ENCODE data around the gene KCNB1.

KCNB1 gene

DNA sequence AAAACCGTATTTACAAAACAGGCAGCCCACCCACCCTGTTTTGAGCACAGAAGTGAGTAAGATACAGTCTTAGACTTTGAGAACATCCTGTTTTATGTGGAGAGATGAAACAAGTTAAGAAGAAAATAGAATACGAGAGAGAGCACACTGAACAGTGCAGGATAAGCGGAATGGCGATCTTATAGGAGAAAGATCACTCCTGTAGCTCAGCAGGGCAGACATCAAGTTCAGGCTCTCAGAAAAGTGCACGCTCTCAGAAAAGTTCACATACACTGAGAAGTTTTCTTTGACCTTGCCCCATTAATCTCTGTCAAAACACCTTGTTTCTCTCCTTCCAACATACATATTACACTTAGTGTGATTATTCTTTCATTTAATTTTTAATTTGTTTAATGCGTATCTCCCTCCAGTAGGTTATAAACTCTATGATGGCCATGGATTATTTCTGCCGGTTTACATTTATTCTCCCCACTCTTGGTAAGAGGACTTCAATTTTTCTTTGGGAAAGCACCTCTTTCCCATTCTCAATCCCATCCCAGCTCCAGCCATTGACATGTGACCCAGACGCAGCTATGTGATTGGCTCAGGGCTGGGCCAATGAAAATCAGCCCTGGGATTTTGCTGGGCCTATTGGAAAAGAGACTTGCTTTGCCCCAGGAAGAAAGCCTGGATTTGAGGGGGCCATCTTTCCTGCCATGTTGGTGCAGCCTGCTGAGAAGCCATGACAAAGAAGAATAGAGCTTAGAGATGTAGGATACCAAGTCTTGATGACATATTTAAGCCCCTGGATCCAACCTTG, 16.2 kb downstream of the KCNB1 start:
- DNase-seq, result no peak

DNA sequence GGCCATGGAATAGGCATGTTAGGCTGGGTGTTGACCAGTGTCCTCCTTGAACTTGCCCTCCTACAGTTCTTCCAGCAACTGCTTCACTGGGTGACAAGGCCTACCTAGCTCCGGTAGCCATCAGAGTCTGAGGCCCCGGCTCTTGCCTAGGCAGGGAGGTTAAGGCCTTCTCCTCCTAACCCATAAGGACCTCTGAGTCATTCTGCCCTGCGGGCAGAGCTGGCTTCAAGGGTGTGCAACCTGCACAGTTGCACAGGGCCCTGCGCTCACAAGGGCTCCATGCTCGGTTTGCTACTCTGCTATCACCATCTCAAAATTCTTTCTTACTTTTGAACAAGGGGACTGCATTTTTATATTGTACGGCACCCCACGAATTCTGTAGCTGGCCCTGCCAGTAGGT, 17.9 kb downstream of the KCNB1 start:
- no peak for DNase-seq

DNA sequence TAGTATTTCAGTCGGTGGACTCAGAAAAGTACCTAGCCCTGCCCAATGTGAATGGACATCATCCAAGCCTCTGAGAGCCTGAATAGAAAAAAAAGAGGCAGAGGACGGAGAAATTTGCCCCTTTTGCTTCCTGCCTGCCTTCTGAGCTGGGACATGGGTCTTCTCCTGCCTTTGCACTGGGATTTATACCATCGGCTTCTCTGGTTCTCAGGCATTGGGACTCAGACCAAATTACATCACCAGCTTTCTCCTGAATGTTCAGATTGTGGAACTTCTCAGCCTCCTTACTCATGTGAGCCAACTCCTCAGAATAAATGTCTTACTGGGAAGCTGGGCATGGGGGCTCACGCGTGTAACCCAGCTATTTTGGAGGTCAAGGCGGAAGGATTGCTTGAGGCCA, 19.8 kb downstream of the KCNB1 start:
- no peak for DNase-seq

DNA sequence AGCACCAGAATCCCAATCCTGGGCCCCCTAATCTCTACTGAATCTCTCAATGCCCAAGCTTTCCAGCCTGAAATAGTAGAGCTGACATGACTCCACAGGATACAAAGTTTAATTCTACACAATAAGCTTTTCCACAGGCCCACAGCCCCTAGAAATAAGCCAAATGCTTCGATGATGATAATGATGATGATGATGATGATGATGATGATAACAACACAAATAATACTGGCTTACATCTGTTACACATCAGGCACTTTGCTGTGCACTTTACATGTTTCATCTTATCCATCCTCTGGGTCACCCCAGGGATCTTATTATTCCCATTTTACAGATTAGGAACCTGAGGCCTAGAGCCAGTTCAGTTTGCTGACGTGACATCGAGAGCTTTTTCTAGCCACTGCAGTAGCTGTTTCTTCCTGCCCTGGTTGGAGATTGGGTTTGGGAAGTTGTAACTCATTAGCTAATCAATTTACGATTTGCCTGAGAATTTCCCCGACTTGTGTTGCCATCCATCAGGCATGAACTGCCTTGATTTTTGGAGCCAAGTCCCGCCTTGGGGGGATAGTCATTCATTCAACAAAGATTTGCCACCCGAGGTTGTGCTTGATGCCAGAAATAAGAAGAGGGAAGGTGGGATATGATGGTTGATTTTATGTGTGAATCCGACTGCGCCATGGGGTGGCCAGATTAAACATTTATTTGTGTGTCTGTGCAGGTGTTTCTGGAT, 20.4 kb downstream of the KCNB1 start:
- DNase-seq, result no peak

DNA sequence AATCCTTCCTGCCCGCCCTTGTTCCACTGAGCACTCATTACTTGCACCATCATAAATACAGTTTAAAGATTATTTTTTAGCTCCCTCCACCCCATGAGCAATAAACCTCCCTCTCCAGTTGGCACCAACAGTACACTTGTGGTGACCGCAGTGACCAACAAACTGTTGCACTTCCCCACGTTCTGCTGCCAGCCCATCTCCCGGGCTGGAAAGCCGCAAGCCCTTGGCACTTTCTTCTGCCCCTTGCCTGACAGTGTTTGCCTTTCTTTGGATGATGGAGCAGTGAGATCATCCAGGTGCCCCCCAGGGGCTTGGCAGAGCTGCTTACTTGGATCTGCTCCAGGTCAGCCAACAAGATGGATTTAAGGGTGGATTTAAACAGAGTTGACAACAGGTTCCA, 21.6 kb downstream of the KCNB1 start:
- no peak for DNase-seq

DNA sequence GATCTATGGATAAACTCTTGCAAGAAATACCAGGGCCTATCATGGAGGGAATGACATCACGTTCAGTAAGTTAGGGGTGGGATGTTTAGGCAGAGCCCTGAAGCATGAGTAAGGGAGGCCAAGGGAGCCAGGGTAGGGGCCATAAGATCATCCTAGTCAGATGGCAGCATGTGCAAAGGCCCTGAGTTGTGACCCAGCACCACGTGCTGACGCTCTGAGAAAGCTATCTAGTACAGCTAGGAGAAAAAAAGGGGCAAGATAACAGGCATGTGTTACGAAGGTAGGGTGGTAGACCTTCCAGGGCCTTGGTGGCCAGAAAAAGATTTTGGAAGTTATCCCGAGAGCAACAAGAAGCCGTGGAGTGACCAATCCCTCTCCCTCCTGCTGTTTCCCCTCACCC, 22.3 kb downstream of the KCNB1 start:
- no peak for DNase-seq

DNA sequence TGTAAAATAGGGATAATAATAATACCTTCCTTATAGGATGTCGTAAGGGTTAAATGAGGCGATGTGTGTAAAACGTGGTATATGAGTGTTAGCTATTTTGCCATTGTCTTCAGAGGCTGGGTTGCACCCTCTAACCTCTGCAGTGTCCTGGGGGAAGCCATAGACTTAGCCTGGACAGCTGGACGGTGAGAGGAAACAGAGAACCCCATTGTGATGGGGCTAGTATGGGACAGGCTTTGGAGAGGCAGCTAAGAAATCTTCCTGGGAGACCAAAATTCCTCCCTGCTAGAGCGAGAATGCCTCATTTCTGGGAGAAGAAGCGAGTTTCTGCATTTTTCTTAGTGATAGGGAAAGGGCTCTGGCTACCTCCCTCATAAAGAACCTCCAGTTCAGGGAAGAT, 22.8 kb downstream of the KCNB1 start:
- no peak for DNase-seq

DNA sequence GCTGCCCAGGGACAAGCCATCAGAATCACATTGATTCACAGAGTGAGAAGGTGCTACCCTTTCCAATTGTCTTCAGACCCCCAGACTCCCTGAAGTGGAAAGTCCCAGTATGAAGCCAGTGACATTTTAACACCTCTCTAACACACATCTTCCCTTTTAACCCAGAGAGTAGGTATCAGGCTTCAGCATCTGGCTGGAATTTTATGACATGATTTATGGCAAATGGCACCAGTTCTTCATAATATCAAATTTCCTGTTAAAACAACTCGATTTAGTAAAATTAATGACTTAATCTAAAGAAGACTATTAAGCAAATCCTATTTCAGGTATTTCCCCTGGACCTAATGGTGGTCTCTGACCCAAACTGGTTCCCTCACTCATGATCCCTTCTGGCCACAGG, 25.0 kb downstream of the KCNB1 start:
- DNase-seq, result no peak

DNA sequence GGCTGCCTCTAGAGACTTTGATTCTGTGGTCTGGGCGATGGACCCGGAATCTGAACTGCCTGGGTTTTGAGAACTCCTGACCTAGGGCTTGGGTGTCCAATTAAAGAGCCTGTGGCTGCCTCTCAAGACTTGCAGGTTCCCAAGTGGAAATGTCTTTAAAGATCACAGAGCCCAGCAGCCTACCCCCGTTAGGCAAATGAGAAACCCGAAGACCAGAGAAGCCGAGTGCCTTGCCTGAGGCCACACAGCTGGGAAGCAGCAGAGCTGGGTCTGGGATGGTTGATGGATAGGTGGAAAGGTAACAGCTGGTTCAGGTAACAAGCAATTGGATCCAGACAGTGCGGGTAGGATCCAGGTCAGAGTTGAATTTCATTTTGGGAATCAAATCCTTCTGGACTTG, 25.8 kb downstream of the KCNB1 start:
- no peak for DNase-seq

DNA sequence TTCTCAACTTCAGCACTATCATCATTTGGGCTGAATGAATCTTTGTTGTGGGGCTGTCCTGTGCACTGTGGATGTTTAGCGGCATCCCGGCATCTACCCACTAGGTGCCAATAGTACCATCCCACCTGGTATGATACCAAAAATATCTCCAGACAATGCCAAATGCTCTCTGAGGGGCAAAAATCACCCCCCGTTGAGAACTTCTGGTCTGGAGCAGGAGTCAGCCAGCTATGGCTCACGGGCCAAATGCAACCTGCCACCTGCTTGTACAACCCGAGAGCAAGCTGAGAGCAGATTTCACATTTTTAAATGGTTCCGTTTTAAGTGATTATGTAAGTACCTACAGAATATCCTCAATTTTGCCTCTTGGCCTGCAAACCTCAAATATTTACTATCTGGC, 26.8 kb downstream of the KCNB1 start:
- no peak for DNase-seq

DNA sequence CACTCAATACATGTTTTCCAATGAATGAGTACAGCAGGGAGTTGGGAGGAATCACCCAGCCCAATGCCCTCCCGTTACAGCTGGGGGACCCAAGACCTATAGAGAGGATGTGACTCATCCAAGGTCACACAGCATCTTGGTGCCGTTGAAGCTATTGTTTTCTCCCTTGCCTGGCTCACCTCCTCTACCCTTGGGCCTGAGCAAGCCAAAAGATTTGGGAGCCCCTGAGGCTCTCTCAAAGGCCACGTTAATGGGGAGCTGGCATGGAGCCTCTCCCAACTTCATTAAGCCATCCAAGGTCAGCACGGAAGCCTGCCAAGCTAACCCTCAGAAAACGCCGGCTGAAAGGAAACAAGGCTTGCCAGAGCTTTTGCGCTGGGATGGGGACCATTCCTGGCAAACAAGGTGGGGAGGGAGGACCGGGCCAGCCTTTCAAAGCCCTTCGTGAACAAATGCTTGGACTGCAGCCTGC, 30.4 kb downstream of the KCNB1 start:
- no peak for DNase-seq

DNA sequence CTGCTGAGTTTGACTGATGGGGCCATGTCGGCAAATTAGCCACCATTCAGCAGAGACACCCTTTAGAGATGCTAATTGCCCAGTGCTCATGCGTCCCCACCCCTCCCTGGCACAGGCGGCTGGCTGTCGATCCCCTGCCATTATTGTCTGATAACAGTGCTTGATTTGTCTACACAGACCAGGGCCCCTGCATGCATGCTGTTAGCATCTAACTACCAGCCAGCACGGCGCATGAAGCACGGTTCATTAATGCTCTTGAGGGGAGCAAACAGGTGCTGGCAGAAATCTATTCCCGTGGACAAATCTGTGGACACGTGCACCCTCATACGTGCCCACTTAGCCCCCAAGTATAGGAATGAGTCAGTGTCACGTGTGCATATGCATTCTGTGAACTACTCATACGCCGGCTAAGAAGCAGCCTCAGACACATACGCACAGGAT, 32.2 kb downstream of the KCNB1 start:
- DNase-seq, result no peak

DNA sequence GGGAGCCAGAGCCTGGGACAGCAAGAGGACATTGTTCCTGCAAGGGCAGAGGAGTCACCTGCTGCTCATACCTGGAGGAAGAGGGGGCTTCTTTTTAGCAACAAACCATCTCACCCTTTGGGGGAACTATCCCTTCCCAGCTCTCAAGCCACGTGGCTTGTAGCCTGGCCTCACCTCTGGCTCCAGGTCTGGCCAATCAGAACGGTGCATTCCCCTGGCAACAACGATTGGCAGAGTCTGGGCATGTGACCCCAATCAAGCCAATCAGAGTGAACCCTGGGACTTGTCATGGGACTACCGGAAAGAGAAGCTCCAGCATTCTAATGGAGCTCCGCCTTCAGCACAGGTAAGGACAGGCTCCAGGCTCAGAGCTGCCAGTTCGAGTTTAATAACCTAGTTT, 33.6 kb downstream of the KCNB1 start:
- no peak for DNase-seq

DNA sequence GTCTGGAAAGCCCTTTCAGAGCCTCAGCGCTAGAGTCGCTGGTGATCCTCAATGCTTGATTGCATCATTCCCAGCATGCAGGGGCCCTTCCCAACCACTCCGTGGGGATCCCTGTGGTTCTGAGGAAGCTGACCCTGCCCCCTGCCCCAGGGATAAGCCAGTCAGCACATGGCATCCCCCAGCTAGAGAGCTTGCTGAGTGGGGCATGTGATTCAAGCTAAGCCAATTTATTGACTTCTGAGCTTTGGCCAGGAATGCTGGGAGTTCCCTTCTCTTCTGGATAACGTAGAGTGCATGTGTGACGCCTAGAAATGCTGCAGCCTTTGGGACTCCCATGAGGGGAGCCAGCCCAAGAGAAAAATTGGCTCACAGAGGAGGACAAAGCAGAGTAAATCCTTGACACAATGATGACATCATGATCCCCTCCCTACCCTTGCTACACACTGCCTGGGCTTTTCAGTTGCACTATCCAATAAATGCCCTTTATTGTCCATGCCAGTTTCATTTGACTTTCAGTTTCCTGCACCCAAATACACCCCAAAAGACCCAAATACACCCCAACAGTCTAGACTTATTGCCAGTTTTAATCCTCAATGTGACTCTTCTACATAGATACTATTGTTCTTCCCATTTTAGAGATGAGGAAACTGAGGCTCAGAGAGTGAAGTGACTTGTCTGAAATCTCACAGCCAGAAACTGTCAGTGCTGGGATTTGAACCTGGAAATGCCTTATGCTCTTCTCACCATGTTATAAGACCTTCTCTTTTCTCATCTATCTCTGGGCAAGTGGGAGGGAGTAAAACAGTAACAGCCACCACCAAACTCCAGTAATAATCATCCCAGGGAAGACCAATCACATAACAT, 34.3 kb downstream of the KCNB1 start:
- DNase-seq, result no peak

DNA sequence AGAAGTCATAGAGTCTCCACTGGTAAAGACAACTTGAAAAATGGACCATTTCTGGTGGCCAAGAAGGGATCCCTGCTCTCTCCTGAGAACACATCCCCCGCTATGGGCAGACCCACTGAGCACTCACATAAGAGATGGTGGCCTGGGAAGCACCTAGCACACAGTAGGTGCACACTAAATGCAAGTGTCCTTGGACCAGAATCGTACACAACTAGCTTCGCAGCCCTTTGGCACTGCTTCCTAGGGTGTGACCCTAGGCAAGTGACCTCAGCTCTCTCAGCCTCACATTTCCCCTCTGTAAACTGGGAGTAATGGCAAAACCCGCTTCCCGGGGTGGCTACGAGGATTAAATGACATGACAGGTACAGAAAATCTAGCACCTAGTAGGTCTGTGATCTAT, 35.1 kb downstream of the KCNB1 start:
- no peak for DNase-seq

DNA sequence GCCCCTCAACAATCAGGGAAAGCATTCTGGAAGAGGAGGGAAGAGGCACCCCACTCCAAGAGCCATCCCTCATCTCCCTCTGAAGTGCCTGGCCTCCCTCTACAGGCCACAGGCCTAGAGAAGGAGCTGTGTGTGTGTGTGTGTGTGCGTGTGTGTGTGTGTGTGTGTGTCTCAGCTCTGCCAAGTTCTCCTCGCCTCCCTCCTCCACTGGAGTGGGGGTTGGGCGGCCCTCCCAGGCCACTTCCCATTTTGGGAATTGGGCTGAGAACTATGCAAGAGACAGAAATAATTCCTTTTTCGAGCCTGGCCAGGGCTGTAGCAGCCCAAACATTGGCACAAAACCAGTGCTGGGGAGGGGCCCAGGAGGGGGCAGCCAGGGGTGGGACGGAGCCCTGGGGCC, 35.7 kb downstream of the KCNB1 start:
- DNase-seq, result no peak

DNA sequence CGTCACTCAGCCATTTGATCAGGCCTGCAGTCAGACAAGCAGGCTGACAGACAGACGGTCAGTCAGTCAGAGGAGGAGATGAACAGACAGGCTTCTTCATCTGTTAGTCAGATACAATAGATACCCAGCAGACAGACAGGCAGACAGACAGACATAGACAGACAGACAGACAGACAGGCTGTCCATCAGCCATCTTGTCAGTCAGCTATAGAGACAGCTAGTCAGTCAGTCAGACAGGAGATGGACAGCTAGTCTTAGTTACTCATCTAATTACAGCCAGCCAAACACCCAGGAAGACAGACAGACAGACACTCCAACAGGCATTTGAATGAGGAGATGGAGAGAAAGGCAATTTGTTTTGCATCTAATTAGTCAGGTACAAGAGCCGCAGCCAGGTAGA, 36.4 kb downstream of the KCNB1 start:
- DNase-seq, result no peak

DNA sequence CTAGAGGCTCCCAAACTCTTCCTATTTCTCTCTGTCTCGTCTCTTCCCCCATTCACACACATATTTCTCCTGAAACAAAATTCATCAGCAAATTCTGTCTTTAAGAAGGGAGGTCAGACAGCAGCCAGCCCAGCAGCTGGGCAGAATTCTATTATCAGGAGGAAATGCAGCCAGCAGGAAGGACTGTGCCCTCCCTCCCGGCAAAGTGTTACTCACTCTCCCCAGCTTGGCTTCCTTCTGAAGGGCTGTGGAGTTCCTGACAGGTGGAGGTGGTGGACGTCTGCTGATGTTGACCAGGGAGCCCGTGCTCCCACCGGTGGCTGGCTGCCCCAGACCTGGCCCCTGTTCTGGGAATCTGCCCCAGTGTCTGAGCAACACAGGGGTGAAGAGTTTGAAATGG, 37.3 kb downstream of the KCNB1 start:
- no peak for DNase-seq

DNA sequence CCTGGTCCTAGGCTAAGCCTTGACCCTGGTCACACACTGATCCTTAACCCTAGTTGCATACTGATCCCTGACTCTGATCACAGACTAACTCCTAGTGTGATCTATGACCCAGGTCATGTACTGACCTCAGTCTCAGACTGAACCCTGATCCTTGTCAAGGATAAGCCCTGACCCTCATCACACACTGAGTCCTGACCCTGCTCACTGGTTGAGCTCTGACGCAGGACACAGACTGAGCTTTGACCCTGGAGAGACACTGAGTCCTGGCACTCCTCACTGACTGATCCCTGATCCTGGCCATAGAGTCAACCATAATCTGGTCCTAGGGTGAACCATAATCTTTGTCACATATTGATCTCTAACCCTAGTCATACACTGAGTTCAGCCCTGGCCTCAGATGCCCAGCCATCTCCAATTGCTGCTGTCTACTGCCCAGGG, 37.9 kb downstream of the KCNB1 start:
- no peak for DNase-seq

DNA sequence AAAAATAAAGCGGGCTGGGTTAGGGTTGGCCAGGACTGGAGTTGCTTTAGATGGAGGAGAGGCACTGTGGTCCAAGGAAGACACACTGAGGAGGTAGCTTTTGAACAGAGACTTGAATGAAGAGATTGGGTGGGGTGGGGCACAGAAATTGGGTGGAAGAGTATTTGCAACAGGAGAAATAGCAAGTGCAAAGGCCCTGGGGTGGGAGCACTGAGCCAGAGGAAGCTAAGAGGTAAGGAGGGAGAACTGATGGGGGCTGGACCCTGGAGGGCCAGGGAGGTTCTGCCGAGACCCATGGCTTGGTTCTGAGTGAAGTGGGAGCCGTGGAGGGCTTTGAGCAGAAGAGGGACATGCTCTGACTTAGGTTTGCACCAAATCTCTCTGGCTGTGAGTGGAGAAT, 45.4 kb downstream of the KCNB1 start:
- no peak for DNase-seq

DNA sequence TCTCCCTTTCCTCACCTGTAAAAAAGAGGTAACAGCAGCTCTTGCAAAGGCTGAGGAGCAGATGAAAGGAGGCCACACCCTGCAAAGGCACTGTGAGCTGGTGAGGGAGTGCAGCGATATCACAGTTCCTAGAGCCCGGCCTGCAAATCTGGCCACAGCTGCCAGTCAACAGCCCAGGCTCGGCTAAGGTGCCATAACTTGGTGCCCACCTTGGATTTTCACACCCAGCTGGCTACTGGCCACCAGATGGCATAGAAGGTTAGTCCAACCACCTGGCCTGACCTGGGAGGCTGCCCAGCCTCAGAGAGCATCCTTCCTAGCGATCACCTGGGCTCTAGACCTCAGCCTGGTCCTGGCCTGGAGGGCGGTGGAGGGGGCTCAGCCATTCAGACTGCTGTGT, 46.8 kb downstream of the KCNB1 start:
- DNase-seq, result no peak

DNA sequence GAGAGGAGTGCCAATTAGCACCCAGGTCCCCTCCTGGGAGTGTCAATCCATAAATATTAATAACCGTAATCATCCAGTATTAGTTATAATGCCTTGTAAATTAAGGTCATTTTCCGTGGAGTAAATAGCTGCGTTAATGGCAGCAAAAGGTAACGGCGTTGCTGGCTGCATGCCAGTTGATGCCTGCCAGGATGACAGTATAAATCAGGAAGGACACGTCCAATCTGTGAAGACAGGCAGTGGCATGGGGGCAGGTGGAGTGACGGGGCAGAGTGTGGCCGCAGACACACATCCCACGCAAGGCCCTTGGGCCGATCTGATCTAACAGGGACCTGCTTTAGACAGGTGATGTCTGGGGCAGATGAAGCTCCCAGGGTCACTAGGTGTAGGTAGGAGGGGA, 49.1 kb downstream of the KCNB1 start:
- DNase-seq, result no peak

DNA sequence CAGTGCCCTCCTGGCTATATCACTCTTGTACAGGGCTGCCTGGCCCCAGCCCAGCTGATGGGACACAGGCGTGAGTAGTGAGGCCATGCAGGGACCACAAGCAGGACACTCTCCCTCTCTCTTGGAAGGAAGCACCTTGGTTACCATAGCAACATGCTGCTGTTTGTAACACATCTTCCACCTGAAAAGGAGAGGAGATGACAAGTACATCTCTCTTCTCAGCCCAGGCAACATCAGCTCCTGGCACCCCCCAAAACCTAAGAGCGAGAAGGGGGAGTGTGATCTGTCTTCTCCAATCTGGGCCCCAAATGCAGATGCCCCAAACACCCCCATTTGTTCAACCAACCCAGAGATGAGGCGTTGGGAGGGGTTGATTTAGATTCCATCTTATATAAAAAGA, 49.9 kb downstream of the KCNB1 start:
- no peak for DNase-seq

DNA sequence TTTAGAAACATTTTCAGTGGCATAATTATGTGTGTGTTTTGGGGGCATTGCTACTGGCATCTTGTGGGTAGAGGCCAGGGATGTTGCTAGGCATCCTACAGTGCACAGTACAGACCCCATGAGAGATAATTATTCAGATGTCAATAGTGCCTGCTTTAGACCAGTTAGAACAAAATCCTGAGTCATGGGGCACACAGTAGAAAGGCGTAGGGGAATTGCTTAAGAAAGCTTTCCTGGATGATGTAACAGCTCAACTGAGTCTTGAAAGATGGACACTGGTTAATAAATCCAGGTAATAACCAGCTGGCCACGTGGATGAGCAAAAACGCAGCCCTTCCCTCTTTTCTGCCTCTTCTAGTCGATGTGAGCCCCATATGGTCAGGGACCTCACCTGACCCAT, 51.1 kb downstream of the KCNB1 start:
- no peak for DNase-seq
